ENCODE data around the gene AKR7A3.

Gene AKR7A3

GRCh38 chr1:19250629-19251304 is 37.8 kb downstream of the AKR7A3 start:
- no peaks in the 10 kb centered on the region for H3K9me3 ChIP-seq (ENCODE audit: low read length)
- no peaks in the 10 kb centered on the region for H3K27me3 ChIP-seq (ENCODE audit: insufficient read depth, low read length)
- peak overlapping the region; percentile 55 for H2AFZ ChIP-seq (ENCODE audit: low read depth, low read length)
- H3K36me3 ChIP-seq (ENCODE audit: insufficient read depth, low read length) = peaks cover 6% of the 10 kb centered on the region
- peak overlapping the region; percentile 81 for H3K4me3 ChIP-seq (ENCODE audit: low read length)
- H3K4me1 ChIP-seq (ENCODE audit: insufficient read depth, low read length) = peaks cover 27% of the 10 kb centered on the region

- Histone ChIP-seq H3K4me3 (ENCODE audit: low read length) (no peak overlapping the region), H3K9me3 (ENCODE audit: low read length) (no peaks in the 10 kb centered on the region), H3K27me3 (ENCODE audit: insufficient read depth, low read length) (no peaks in the 10 kb centered on the region), H2AFZ (ENCODE audit: low read depth, low read length) (no peak overlapping the region), H3K36me3 (ENCODE audit: insufficient read depth, low read length) (peaks cover 77% of the 10 kb centered on the region), H3K4me1 (ENCODE audit: insufficient read depth, low read length) (no peaks in the 10 kb centered on the region)
Observed at GRCh38 chr1:19240673-19241538, 47.7 kb downstream of the AKR7A3 start.

- Histone ChIP-seq H3K9me3 (ENCODE audit: low read length) (no peaks in the 10 kb centered on the region), H3K4me1 (ENCODE audit: insufficient read depth, low read length) (no peaks in the 10 kb centered on the region), H3K27me3 (ENCODE audit: insufficient read depth, low read length) (no peaks in the 10 kb centered on the region), H2AFZ (ENCODE audit: low read depth, low read length) (no peak overlapping the region), H3K36me3 (ENCODE audit: insufficient read depth, low read length) (peaks cover 81% of the 10 kb centered on the region), H3K4me3 (ENCODE audit: low read length) (no peak overlapping the region)
Observed at GRCh38 chr1:19239876-19240275, 48.7 kb downstream of the AKR7A3 start.

GRCh38 chr1:19234224-19234623 is 54.3 kb downstream of the AKR7A3 start:
- Histone ChIP-seq H3K36me3 (ENCODE audit: insufficient read depth, low read length) (peaks cover 82% of the 10 kb centered on the region), H3K4me3 (ENCODE audit: low read length) (no peak overlapping the region), H2AFZ (ENCODE audit: low read depth, low read length) (no peak overlapping the region), H3K27me3 (ENCODE audit: insufficient read depth, low read length) (no peaks in the 10 kb centered on the region), H3K4me1 (ENCODE audit: insufficient read depth, low read length) (no peaks in the 10 kb centered on the region), H3K9me3 (ENCODE audit: low read length) (no peaks in the 10 kb centered on the region)
